Pancreas (tissue), 10 donors: ENCODE data around the gene AAK1. TPM values are rescaled to one million over a fixed set of nuclear protein-coding genes. Genes with fewer than 3 reads are reported as not detected.
A peak's percentile ranks its signal among the peaks of the same experiment; 100 is the strongest.

Experiments used
- ATAC-seq, 4 donors: fragments of 200-7000 bp; cut with Tn5 transposase; one replicate each; pipeline versions ENCODE4 v1.8.0 to v1.9.1; 2020; ENCODE audit warnings: mild to moderate bottlenecking in 4 of 4, moderate library complexity in 4 of 4
- DNase-seq, 6 donors: peaks; one replicate each; pipeline ENCODE4 v3.0.0-alpha.2; 2020
- FAIRE-seq: peaks from 2 replicates; lab custom pipeline; 2012; peaks lifted over from hg19 to GRCh38; lab: Jason Lieb, UNC
- H3K27ac ChIP-seq, 4 donors: fragments of 200-600 bp; sonication (generic); 1 replicate in 3 of 4; 2 replicates in 1 of 4; pipeline versions ENCODE4 v1.5.0 to v1.8.0; 2020
- H3K27me3 ChIP-seq, 4 donors: fragments of 200-600 bp; one replicate each; pipeline ENCODE4 v1.8.0; 2021
- H3K36me3 ChIP-seq, 3 donors: fragments of 200-600 bp; sonication (generic) in 1 of 3; one replicate each; pipeline versions ENCODE4 v1.5.0 to v1.8.0; 2020 to 2021
- H3K4me1 ChIP-seq, 3 donors: fragments of 200-600 bp; one replicate each; pipeline ENCODE4 v1.8.0; 2021
- H3K4me3 ChIP-seq, 4 donors: fragments of 200-600 bp; sonication (generic) in 2 of 4; one replicate each; pipeline versions ENCODE4 v1.5.0 to v1.8.0; 2020 to 2021
- H3K9me3 ChIP-seq, 4 donors: fragments of 200-600 bp; one replicate each; pipeline ENCODE4 v1.8.0; 2021
- CTCF ChIP-seq, 4 donors: fragments of 200-600 bp; sonication (generic) in 3 of 4; IDR thresholded peaks; one replicate each; pipeline versions ENCODE4 v1.5.0 to v1.8.0; 2021; ENCODE audit warnings: antibody characterized with exemption in 4 of 4
- WGBS, 2 donors: extraction: QIAGEN DNeasy Blood & Tissue Kit; methylation state at CpG; one replicate each; pipeline ENCODE4 v1.1.7; 2013; 5-methylcytosine and 5-hydroxymethylcytosine counted together
- intact Hi-C, 3 donors: fragments of 100-400 bp; cut with DNase I; formaldehyde crosslinking; loops; one replicate each; pipeline versions ENCODE4 v1.11.1 to v1.14.2; 2022
- polyA plus RNA-seq, 2 donors: library from polyadenylated mRNA; stranded (reverse); fragments of 200-250 nt; gene quantifications; one replicate each; pipeline ENCODE4 v1.2.3, GENCODE V29; 2013
- total RNA-seq, 6 donors: library from RNA; stranded (reverse); fragmentation: NEBNext Ultra II Directional in 4 of 6; extraction: Animal tissue kit (Norgen Biotek cat#: 25700) in 4 of 6; gene quantifications; one replicate each; pipeline versions ENCODE4 v1.2.1 to v1.2.4, GENCODE V29; 2021 to 2023
- donor health status: healthy with polysubstance abuse.
- donor health status: DM: no; HTN: no; CAD: no; lungs with moderate emphysema.
- donor health status: DM: no; HTN: no; CAD: no.
- donor health status: control.
- donor health status: control.
- donor health status: Bipolar disorder and iron deficiency.
- donor health status: DM: yes; HTN: yes; CAD: no.
- donor health status: DM: no; HTN: no; CAD: no.
- donor health status: DM: no; HTN: no; CAD: no.
- donor health status: DM: yes; HTN: yes; CAD: no.

The AAK1 gene
- total and polyA plus RNA-seq, 8 donors = 20.6 to 45.1 (median 32.5) TPM

DNA sequence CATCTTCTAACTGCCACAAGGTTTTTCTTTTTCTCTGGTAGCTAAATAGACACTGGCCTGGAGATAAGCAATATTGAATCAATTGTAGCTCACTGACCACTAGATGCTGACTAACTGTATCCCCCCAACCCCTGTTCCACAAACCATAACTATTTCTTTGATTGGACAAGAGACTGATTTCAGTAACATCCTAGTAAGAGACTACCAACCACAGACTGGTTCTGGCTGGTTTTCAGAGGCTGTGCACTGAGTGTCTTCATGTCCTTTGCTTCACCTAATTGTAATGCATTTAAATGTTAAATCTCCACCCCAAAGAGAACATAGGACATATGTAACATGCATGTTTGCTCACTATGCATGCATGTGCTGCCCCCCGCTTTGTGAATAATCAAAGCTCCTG, 3.2 kb upstream of the AAK1 start:
- Histone ChIP-seq H3K9me3 (no peaks in the 10 kb centered on the region), H3K4me1 (peaks cover 5 to 9% (median 6%) of the 10 kb centered on the region in 3 donors), H3K27ac (no peak overlapping the region), H3K27me3 (no peaks in the 10 kb centered on the region), H3K4me3 (no peak overlapping the region), H3K36me3 (no peaks in the 10 kb centered on the region)
- no peak for TF ChIP-seq CTCF (IDR thresholded peaks at IDR 0.05)
- WGBS, 2 donors = 96 to 100% methylated on average over 1 of the region's 1 CpG
- ATAC-seq (no peak), FAIRE-seq (no peak), DNase-seq (no peak)
- intact Hi-C loops = no loop called here

DNA sequence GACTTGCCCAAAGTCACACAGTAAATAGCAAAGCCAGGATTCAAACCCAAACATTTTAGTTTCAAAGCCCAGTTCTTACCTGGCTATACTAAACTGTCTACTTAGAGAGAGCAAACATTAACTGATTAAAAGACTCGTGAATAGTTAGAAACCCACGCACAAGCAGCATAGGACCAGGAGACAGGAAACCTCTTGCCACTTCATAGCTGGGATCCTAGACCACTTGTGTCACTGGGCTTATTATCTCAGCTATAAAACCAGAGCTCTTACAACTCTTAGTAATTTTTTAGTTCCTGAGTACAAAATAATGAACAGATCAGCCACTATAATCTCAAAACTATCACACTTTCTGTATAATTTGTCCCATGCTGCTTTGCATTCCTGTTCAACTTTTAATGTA, 2.4 kb upstream of the AAK1 start:
- intact Hi-C loops = no loop called here
- Histone ChIP-seq H3K4me1 (peaks cover 5 to 9% (median 6%) of the 10 kb centered on the region in 3 donors), H3K27ac (no peak overlapping the region), H3K27me3 (no peaks in the 10 kb centered on the region), H3K36me3 (no peaks in the 10 kb centered on the region), H3K4me3 (no peak overlapping the region), H3K9me3 (no peaks in the 10 kb centered on the region)
- FAIRE-seq (no peak), DNase-seq (no peak), ATAC-seq (no peak)
- TF ChIP-seq CTCF (IDR thresholded peaks at IDR 0.05) = no peak
- 24 to 33% methylated on average over 2 of the region's 2 CpGs for WGBS, 2 donors

DNA sequence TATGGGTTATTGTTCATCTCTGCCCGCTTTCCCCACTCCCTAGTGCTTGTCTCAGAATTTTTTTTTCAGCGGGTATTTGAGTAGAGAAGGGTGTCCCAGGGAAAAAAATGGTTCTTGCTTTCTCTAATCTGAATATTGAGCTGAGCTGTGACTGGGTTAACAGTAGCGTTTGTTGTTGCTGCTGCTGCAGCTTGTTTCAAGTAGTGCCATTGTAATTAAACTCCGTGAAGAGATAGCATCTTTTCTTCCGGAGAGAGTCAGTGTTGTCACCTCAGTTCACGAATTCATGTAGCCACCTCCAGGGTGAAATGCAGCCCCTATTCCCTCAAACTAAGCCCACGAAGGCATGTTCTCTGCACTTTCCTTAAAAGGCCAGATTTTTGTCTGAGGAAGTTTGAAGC, 1.5 kb upstream of the AAK1 start:
- DNase-seq (no peak), FAIRE-seq (no peak), ATAC-seq (no peak)
- 11% methylated on average over 7 of the region's 7 CpGs for WGBS, 2 donors
- H3K4me3 ChIP-seq = peak overlapping the region in 3 of 4 donors; percentile 62 to 96 (median 75)
- H3K36me3 ChIP-seq = no peaks in the 10 kb centered on the region
- no peaks in the 10 kb centered on the region for H3K27me3 ChIP-seq
- no peaks in the 10 kb centered on the region for H3K9me3 ChIP-seq
- peaks cover 1 to 16% (median 1%) of the 10 kb centered on the region in 3 donors for H3K4me1 ChIP-seq
- intact Hi-C loops = no loop called here
- no peak for TF ChIP-seq CTCF (IDR thresholded peaks at IDR 0.05)
- H3K27ac ChIP-seq = peak overlapping the region in 3 of 4 donors; percentile 89 to 95 (median 94)

- WGBS, 2 donors = 0% methylated on average over 15 of the region's 15 CpGs
Measured at GRCh38 chr2:69644506-69644979, 1.0 kb upstream of the AAK1 start.

More at GRCh38 chr2:69644506-69644979, 1.0 kb upstream of the AAK1 start:
- peak overlapping the region; percentile 62 to 96 (median 80) for H3K4me3 ChIP-seq
- no peaks in the 10 kb centered on the region for H3K36me3 ChIP-seq
- H3K27ac ChIP-seq = peak overlapping the region; percentile 87 to 95 (median 92)
- TF ChIP-seq CTCF (IDR thresholded peaks at IDR 0.05) = no peak
- peaks cover 0 to 16% (median 0%) of the 10 kb centered on the region in 3 donors for H3K4me1 ChIP-seq
- no peaks in the 10 kb centered on the region for H3K27me3 ChIP-seq
- intact Hi-C loops = no loop called here
- H3K9me3 ChIP-seq = no peaks in the 10 kb centered on the region
- peak in 1 of 4 donors; percentile 1 for ATAC-seq
- peak in 1 of 6 donors; percentile 45 for DNase-seq
- FAIRE-seq = no peak
